Activated CD4-positive, alpha-beta T cell treated with anti-CD3 and anti-CD28 coated beads, Interleukin-2, amount 50 U/mL, for 1 hour (primary cell): ENCODE data around the gene TMEM52.

Experiments used
- DNase-seq: peaks from one replicate; pipeline ENCODE4 v3.0.0-alpha.2; 2020

TMEM52 gene

GRCh38 chr1:1918901-1919303 is at the start of gene TMEM52:
TSS of gene TMEM52 (minus strand) at chr1:1919279. CDS start at chr1:1919265, 14 bp downstream.
- no peak for DNase-seq

GRCh38 chr1:1967879-1968278 is 48.8 kb upstream of the TMEM52 start:
- DNase-seq: no peak

DNA sequence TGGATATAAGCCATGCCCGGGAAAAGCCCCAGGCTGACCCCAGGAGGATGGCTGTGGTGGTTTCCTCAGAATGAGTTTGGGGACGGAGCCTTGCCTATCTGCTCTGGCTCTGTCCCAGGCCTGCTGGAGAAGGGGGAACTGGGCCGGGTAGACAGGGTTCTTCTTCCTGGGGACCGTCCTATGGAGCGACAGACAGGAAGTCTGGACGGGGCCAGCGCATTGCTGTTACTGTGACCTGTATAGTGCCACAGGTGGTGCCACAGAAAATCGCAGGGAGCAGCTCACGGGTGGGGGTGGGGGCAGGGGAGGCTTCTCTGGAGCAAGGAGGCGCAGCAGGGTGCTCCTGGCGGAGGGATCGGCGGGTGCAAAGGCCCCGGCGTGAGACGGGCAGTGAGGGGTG is 48.1 kb upstream of the TMEM52 start:
- no peak for DNase-seq

DNA sequence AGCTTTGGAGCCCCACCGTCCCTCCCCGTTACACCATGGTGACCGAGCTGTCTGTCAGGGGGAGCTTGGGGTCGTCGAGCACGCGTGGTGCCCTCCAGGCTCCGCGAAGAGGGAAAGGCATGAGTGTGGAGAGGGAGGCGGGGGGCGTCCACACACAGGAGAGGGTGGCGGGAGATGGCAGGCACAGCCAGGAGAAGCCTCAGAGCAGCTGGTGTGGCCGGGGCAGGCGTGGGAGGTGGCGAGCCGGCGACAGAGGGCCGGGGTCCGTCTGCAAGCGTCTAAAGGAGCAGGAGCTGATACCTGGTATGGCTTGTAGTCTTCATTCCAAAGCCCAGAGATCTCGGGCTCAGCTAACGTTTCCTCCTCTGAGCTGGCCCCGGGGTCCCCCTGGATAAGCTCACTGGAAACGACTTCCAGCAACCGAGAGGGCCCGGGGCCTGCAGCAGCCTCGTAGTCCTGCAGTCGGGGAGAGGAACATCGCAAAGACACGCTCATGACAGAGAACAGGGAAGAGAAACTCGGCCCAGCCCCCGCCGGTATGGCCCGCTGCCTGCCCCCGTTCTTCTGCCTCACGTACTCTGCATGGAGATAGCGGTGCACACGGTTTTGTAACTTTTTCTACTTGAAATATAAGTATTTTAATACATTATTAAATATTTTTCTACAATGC is 47.1 kb upstream of the TMEM52 start:
- DNase-seq: no peak

DNA sequence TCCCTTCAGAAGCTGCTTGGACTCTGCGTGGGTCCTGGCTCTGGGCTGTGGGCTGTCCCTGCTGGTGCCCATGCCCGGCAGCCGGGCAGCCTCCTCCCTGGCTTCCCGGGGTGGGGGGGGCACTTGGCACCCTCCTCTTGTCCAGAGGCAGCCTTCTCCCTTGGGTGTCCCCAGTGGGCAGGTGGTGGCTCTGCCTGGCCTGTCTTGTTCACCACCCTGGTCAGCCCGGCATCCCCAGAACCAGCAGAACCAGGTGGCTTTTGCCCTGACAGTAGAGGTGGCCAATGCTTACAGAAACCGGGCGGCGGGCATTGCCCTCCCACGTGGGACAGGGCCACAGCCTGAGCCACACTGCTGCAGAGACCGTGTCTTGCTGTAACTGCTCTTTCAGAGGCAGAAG is 46.5 kb upstream of the TMEM52 start:
- DNase-seq: no peak

DNA sequence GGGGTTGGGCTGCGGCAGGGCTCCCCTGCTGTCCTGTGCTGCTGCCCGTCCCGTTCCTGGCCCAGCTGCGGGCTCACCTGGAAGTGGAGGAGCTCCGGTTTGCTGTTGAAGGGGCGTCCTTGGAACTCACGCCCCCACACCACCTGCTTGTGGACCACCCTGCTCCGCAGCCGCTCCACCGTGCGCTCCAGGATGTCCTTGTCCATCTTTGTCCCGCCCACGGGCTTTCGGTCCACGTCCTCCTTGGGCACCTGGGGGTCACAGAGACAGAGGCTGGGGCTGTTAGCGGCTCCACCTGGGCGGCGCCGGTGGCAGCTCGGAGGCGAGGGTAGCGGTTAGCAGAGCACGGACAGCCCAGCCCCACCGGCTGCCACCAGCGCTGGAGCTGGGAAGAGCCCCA is 45.7 kb upstream of the TMEM52 start:
- DNase-seq: no peak

GRCh38 chr1:1963570-1963969 is 44.5 kb upstream of the TMEM52 start:
- DNase-seq: no peak

DNA sequence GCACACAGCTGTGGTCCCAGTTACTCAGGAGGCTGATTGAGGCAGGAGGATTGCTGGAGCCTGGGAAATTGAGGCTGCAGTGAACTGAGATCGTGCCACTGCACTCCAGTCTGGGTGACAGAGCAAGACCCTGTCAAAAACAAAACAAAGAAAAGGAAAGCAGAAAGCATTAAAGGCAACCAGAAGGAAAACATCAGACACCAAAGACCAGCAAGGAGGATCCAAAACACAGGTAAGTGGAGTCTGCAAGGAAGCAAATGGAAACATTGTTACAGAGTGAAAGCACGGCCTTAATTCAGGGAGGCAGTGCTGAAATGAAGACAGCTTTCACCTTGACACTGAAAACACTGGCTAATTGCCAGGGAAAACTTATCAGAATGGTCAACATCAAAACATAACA is 43.7 kb upstream of the TMEM52 start:
- DNase-seq: no peak

DNA sequence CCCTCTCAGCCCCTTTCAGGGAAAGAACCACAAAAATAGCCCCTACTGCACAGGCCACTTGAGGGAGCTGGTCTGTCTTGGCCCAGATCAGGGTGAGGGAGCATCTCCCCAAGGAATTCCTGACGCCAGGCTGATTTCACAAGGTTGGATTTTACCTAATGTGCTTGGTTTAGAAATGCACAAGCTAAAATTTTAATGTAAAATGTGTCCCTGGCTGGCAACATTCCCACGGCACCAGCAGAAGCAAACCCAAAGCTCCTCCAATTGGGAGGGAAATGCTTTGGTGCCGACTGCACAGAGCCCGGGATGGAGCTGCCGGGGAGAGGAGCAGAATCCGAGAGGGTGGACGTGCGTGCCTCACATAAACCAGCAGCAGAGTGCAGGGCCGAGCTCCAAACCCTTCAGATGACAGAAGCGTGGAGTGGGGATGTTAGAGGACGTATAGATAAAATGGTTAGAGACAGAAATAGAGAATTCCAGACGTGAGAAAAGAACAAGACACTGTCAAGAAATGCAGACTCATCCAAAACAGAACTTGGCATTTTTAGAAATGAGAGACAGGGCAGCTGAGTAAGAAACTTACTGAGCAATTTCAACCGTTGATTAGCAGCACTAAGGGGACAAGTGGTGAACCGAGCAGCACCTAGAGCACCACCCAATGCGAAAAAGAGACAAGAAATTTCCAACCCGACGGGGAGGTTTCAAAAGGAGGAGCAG is 41.6 kb upstream of the TMEM52 start:
- DNase-seq: no peak

DNA sequence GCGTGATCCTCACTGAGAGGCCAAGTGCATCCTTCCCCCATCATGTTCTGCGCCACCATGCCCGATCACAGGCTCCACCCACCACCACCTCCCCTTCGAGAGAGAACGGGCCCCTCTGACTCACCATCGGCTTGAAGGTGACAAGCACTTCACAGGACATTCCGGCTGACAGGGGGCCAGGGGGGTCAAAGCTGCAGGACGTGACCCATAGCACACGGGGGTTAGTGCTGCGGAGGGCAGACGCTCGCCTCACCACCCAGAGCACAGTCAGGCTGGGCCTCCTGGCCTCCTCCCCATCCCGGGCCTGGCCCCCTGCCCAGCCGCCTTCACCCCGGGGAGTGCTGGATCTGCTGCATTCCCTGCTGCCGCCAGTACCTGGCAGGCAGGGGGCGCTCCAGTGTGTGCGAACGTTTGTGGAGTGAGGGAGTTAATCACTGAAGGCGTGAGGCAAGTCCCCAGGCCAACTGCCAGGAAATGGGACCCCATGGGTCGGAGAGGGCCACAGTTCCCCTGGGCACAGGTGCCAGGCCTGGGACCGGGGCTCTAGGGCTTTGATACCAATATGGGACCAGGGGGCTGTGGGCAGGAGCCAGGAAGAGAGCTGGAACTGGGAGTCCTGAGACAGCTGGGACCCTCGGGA is 40.9 kb upstream of the TMEM52 start:
- peak; percentile 59 for DNase-seq

DNA sequence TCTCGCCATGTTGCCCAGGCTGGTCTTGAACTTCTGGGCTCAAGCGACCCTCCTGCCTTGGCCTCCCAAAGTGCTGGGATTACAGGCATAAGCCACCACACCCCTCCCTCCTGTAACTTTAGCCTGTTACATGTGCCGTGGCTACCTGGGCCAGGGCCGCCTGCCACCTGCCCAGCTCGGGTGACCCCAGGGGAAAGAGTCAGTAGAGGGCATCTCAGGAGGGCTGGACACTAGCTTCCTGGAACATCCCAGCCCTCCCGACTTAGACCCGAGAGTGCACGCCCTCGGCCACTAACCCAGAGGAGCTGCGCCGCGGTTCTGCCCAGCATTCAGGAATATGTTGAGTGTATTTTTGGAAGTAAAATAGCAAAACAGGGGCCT is 40.4 kb upstream of the TMEM52 start:
- no peak for DNase-seq

- DNase-seq: no peak
Measured at GRCh38 chr1:1958071-1958541, 39.0 kb upstream of the TMEM52 start.

- DNase-seq: no peak
Measured at GRCh38 chr1:1957533-1957961, 38.5 kb upstream of the TMEM52 start.

GRCh38 chr1:1956586-1957532 is 37.8 kb upstream of the TMEM52 start:
- DNase-seq: no peak

- no peak for DNase-seq
Measured at GRCh38 chr1:1956101-1956500, 37.0 kb upstream of the TMEM52 start.

GRCh38 chr1:1955621-1956094 is 36.6 kb upstream of the TMEM52 start:
- DNase-seq: no peak

- no peak for DNase-seq
Measured at GRCh38 chr1:1954831-1955441, 35.9 kb upstream of the TMEM52 start.

DNA sequence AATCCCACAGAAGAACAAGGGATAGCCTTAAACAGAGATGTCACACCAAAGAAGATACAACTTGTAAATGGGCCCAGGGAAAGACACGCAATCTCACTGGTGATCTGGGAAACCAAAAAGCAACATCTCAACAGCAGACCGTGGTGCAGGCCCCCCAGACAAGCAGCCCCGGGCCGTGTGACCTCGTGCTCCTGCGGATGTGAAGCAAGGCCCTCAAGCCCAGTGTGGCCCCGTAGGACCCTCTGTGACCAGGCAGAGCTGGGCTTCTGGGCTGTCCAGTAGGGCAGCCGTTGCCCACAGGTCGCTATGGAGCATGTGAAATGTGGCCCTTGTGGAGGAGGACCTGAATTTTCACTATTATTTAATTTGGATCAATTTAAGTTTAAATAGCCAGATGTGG is 34.9 kb upstream of the TMEM52 start:
- DNase-seq: no peak

DNA sequence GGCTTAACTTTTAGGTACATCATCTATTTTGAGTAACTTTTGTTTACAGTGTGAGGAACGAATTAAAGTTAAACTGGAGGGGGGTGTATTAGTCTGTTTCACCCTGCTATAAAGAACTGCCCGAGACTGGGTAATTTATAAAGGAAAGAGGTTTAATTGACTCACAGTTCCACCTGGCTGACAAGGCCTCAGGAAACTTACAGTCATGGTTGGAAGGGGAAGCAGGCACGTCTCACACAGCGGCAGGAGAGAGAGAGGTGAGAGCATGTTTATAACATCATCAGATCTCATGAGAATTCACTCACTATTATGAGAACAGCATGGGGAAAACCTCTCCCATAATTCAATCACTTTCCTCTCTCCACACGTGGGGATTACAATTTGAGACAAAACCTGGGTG is 31.9 kb upstream of the TMEM52 start:
- no peak for DNase-seq

GRCh38 chr1:1948783-1949182 is 29.7 kb upstream of the TMEM52 start:
- no peak for DNase-seq

GRCh38 chr1:1947493-1947892 is 28.4 kb upstream of the TMEM52 start:
- DNase-seq: no peak

- no peak for DNase-seq
Measured at GRCh38 chr1:1946540-1946939, 27.5 kb upstream of the TMEM52 start.
